HFFc6 (cell line): Measurements from ENCODE around the gene ZNFX1. TPM values are rescaled to one million over a fixed set of nuclear protein-coding genes. Genes with fewer than 3 reads are reported as not detected.

Experiments
- DNase-seq: peaks from one replicate; pipeline ENCODE4 v3.0.0-alpha.2; 2018
- H3K27ac Mint-ChIP-seq: 2 replicates; pipeline ENCODE4 v1.8.0; 2020; ENCODE audit warnings: mild to moderate bottlenecking, mixed read lengths
- H3K27me3 Mint-ChIP-seq: 2 replicates; pipeline ENCODE4 v1.8.0; 2021; ENCODE audit warnings: mild to moderate bottlenecking, moderate library complexity, mixed read lengths; ENCODE audit not compliant: insufficient read depth
- H3K36me3 Mint-ChIP-seq: 2 replicates; pipeline ENCODE4 v1.8.0; 2021; ENCODE audit warnings: low read depth, mixed read lengths
- H3K4me1 Mint-ChIP-seq: 2 replicates; pipeline ENCODE4 v1.8.0; 2020; ENCODE audit warnings: low read depth, mixed read lengths
- H3K4me3 Mint-ChIP-seq: 2 replicates; pipeline ENCODE4 v1.8.0; 2020; ENCODE audit warnings: mild to moderate bottlenecking, moderate library complexity, mixed read lengths
- H3K9me3 Mint-ChIP-seq: 2 replicates; pipeline ENCODE4 v1.8.0; 2020; ENCODE audit warnings: mild to moderate bottlenecking, mixed read lengths
- CTCF ChIP-seq: fragments of 200-600 bp; sonication (generic); IDR thresholded peaks from 2 replicates; pipeline ENCODE4 v1.5.0; 2021; ENCODE audit warnings: antibody characterized with exemption, mild to moderate bottlenecking
- total RNA-seq, 6 experiments: library from RNA; stranded (reverse); fragmentation: NEBNext Ultra II Directional; extraction: Animal tissue kit (Norgen Biotek cat#: 25700); gene quantifications; 2 replicates in 1 of 6; 3 replicates in 5 of 6; pipeline ENCODE4 v1.2.3, GENCODE V29; 2021

ZNFX1 gene
- total RNA-seq, 6 experiments from 2014 or later: 36.1 to 41.0 (median 38.7) TPM

DNA sequence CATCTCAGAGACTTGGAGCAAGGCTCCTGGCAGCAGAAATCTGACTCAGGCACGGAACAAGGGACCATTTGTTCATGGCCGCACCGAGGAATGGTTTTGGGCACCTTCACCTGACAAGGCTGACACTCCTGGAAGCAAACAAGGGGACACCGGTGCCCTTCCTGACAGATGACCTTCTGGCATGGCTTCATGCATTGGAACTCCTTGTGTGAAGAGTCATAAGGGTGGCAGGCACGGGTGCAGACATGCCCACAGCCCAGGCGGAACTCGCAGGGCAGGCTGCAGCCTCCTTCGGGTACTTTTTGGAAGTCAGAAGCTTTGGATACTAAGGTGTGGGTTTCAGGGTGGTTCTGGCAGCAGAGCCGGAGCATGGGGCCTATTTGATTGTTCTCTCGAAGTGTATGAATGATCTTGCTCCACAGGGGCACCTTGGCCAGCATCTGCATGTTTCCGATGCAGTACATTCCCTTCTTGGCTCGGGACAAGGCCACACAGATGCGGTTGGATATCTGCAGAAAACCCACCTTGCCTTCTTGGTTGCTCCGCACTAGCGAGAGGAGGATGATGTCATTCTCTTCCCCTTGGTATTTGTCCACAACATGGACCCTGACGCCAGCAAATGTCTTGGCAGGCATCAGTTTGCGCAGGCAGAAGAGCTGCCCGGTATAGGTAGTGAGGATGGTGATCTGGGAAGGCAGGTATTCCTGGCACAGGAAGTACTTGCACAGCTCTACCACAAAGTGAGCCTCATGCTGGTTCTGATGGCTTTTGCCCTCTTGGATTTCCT lies 28.8 kb downstream of the ZNFX1 start:
- Mint-ChIP-seq H3K4me1 (no peaks in the 10 kb centered on the region), H3K27ac (peak overlapping the region; percentile 18), H3K9me3 (no peaks in the 10 kb centered on the region), H3K27me3 (peaks cover 9% of the 10 kb centered on the region), H3K36me3 (peaks cover 24% of the 10 kb centered on the region), H3K4me3 (no peak overlapping the region)
- no peak for TF ChIP-seq CTCF
- DNase-seq: no peak

- TF ChIP-seq CTCF: no peak
- peaks cover 28% of the 10 kb centered on the region for H3K36me3 Mint-ChIP-seq
- no peak for DNase-seq
- no peak overlapping the region; the same call in 1 of the 2 replicates for H3K27ac Mint-ChIP-seq
- H3K4me1 Mint-ChIP-seq: no peaks in the 10 kb centered on the region
- no peaks in the 10 kb centered on the region for H3K9me3 Mint-ChIP-seq
- H3K27me3 Mint-ChIP-seq: peaks cover 9% of the 10 kb centered on the region
- no peak overlapping the region for H3K4me3 Mint-ChIP-seq
These were observed 29.6 kb downstream of the ZNFX1 start for GRCh38 chr20:49248301-49248700.

GRCh38 chr20:49247792-49248191 lies 30.1 kb downstream of the ZNFX1 start:
- DNase-seq: no peak
- Mint-ChIP-seq H3K4me3 (no peak overlapping the region), H3K9me3 (no peaks in the 10 kb centered on the region), H3K27me3 (peaks cover 9% of the 10 kb centered on the region), H3K27ac (no peak overlapping the region; the same call in 1 of the 2 replicates), H3K4me1 (no peaks in the 10 kb centered on the region), H3K36me3 (peaks cover 24% of the 10 kb centered on the region)
- TF ChIP-seq CTCF: no peak

DNA sequence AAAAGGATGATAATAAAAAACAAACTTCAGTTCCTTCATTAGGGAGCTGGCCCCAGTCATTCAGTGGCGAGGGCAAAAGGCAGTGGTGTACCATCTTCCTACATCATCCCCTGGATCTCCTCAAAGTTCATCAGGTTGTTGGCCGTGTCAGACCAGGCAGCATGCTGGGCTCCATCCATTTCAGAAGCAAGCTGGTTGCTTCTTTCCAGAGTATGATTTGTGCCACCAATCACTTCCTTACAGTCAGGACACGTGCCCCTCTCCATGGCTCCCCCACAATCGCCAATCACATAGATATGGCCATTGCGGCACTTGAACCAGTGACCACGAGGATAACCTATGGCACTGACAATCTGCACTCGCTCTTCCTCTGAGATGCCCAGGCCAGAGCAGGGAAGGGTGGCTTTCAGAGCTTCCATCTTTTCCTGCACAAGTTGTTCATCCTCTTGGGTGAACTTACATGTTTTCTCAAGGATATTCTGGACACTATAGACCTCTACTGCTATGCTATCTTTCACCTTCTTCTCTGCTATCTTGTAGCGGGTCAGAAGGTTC lies 30.6 kb downstream of the ZNFX1 start:
- peaks cover 23% of the 10 kb centered on the region for H3K36me3 Mint-ChIP-seq
- H3K4me1 Mint-ChIP-seq: no peaks in the 10 kb centered on the region
- peaks cover 9% of the 10 kb centered on the region for H3K27me3 Mint-ChIP-seq
- H3K27ac Mint-ChIP-seq: no peak overlapping the region
- H3K9me3 Mint-ChIP-seq: no peaks in the 10 kb centered on the region
- TF ChIP-seq CTCF: no peak
- no peak for DNase-seq
- no peak overlapping the region for H3K4me3 Mint-ChIP-seq

DNA sequence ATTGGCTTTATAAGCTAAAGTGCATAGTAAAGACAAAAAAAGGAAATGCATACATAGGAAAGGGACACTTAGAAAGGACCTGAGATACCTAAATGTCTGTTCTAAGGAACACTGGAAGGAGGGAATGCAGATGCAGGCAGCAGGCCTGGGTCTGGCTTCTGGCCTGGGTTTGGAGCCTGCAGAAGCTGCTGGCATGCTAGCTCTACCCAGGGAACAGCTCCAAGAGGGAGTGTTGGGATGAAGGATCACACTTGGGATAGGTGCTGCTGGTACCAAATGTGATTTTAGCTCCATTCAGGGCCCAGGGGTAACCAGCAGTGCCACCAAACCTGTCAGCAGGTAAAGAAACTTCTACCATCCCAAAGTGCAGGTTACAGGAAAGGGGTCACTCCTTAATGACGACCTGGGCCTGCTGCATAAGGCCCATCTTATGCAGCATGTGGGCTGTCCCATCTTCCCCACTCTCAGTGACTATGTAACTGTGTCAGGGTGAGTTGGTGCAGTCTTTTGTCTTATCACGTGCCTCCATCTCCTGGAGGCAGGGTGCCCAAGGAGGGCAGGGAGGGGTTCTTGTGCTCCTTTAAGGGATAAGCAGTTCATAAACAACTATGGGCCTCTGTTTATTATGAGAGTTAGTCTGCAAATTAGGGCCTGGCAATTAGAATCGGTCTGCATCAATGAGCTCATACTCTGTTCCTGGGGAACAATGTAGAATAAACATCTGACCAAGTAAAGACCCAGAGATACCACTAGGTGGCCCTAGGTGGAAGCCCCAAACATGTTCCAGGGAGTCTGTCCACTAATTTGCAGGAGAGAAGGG lies 31.7 kb downstream of the ZNFX1 start:
- TF ChIP-seq CTCF: peak; percentile 83
- no peak overlapping the region for H3K4me3 Mint-ChIP-seq
- H3K27ac Mint-ChIP-seq: peak overlapping the region; percentile 51; the same call in 1 of the 2 replicates
- peaks cover 9% of the 10 kb centered on the region for H3K27me3 Mint-ChIP-seq
- DNase-seq: peak; percentile 63
- peaks cover 19% of the 10 kb centered on the region for H3K36me3 Mint-ChIP-seq
- no peaks in the 10 kb centered on the region for H3K9me3 Mint-ChIP-seq
- H3K4me1 Mint-ChIP-seq: no peaks in the 10 kb centered on the region
